ENCODE results near the gene PTTG2.

GRCh38 chr4:37991623-37992410 is 31.6 kb downstream of the PTTG2 start:
- TF ChIP-seq CTCF (IDR thresholded peaks at IDR 0.05), result no peak
- no peak for TF ChIP-seq EP300 (IDR thresholded peaks at IDR 0.05)
- no peak for TF ChIP-seq POLR2A (IDR thresholded peaks at IDR 0.05)
